NB4 (cell line): ENCODE data around the gene FHIT.

Experiments
- POLR2A ChIP-seq: IDR thresholded peaks from 2 replicates; pipeline ENCODE4 v1.6.1; 2011; ENCODE audit warnings: mild to moderate bottlenecking; ENCODE audit not compliant: insufficient read length; ENCODE audit errors: extremely low read depth
- TF ChIP-seq, protein P1 (sequence below): IDR thresholded peaks from one replicate; pipeline ENCODE4 v1.5.1; 2012; ENCODE audit warnings: low read depth, low read length

DNA sequence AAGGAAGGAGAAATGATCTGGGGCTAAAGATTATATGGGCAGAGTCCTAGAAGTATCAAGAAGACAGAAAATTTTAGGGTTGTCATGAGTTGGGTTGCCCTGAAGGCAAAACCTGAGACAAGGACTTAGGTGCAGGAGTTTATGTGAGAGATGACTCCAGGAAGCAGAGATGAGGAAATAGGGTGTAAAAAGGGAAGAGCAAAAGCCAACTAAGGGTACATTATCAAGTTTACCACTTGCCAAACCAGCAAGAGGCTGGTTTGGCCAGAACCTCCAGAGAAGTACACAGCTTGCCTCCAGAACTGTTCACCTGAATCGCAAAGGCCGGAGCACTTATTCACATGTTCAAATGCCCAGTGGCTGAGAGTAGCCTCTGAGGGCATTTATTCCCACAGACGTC is 116.7 kb downstream of the FHIT start:
- TF ChIP-seq POLR2A: no peak
- TF ChIP-seq, protein P1, sequence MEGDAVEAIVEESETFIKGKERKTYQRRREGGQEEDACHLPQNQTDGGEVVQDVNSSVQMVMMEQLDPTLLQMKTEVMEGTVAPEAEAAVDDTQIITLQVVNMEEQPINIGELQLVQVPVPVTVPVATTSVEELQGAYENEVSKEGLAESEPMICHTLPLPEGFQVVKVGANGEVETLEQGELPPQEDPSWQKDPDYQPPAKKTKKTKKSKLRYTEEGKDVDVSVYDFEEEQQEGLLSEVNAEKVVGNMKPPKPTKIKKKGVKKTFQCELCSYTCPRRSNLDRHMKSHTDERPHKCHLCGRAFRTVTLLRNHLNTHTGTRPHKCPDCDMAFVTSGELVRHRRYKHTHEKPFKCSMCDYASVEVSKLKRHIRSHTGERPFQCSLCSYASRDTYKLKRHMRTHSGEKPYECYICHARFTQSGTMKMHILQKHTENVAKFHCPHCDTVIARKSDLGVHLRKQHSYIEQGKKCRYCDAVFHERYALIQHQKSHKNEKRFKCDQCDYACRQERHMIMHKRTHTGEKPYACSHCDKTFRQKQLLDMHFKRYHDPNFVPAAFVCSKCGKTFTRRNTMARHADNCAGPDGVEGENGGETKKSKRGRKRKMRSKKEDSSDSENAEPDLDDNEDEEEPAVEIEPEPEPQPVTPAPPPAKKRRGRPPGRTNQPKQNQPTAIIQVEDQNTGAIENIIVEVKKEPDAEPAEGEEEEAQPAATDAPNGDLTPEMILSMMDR: no peak
